SU-DHL-6 (cell line): ENCODE results near the gene MBLAC2.

ENCODE experiments used
- H2AFZ ChIP-seq: fragments of 200-600 bp; sonication (generic); 2 replicates; pipeline ENCODE4 v1.6.1; 2014; ENCODE audit warnings: low read depth, mild to moderate bottlenecking, moderate library complexity, mixed read lengths, antibody characterized with exemption, low read length; ENCODE audit not compliant: severe bottlenecking
- H3F3A ChIP-seq: fragments of 200-600 bp; shearing (Covaris generic); 2 replicates; pipeline ENCODE4 v1.6.0; 2016; ENCODE audit warnings: antibody characterized with exemption, mild to moderate bottlenecking; ENCODE audit not compliant: insufficient read depth
- H3K27ac ChIP-seq: fragments of 200-600 bp; sonication (generic); 2 replicates; pipeline ENCODE4 v1.5.1; 2016; ENCODE audit warnings: low read depth, mild to moderate bottlenecking, low read length, moderate library complexity, mixed read lengths
- H3K27me3 ChIP-seq: fragments of 200-600 bp; sonication (generic), shearing (Covaris generic); 2 replicates; pipeline ENCODE4 v1.6.0; 2014; ENCODE audit warnings: mild to moderate bottlenecking, low read length
- H3K36me3 ChIP-seq: fragments of 200-600 bp; sonication (generic); 2 replicates; pipeline ENCODE4 v1.6.1; 2014; ENCODE audit warnings: mild to moderate bottlenecking, low read length, mixed read lengths
- H3K4me2 ChIP-seq: fragments of 300-600, 200-600 bp; shearing (Covaris generic), sonication (generic); 2 replicates; pipeline ENCODE4 v1.6.0; 2014; ENCODE audit warnings: low read length, low read depth, mild to moderate bottlenecking; ENCODE audit not compliant: poor library complexity, severe bottlenecking
- H3K4me3 ChIP-seq: fragments of 200-600 bp; sonication (generic); 2 replicates; pipeline ENCODE4 v1.5.1; 2014; ENCODE audit warnings: antibody characterized with exemption, low read length, mild to moderate bottlenecking, mixed read lengths; ENCODE audit not compliant: insufficient read depth, poor library complexity, severe bottlenecking
- H3K79me2 ChIP-seq: fragments of 200-600 bp; sonication (generic); 2 replicates; pipeline ENCODE4 v1.6.1; 2014; ENCODE audit warnings: mild to moderate bottlenecking, low read length, moderate library complexity; ENCODE audit not compliant: insufficient read depth
- H3K9ac ChIP-seq: fragments of 200-600 bp; sonication (generic); 2 replicates; pipeline ENCODE4 v1.7.0; 2014; ENCODE audit warnings: mild to moderate bottlenecking, low read length
- H3K9me2 ChIP-seq: fragments of 200-600 bp; sonication (generic); replicated peaks from 2 replicates; pipeline ENCODE4 v1.6.1; 2014; ENCODE audit warnings: low read length; ENCODE audit not compliant: insufficient read depth
- H3K9me3 ChIP-seq: fragments of 200-600 bp; sonication (generic); 2 replicates; pipeline ENCODE4 v1.6.1; 2014; ENCODE audit warnings: low read length, mixed read lengths; ENCODE audit not compliant: insufficient read depth
- H4K20me1 ChIP-seq: fragments of 200-600 bp; sonication (generic); 2 replicates; pipeline ENCODE4 v1.6.1; 2014; ENCODE audit warnings: low read depth, mild to moderate bottlenecking, antibody characterized with exemption, low read length, moderate library complexity, mixed read lengths
- CTCF ChIP-seq: fragments of 200-600 bp; sonication (generic); IDR thresholded peaks from one replicate; pipeline ENCODE4 v1.5.1; 2017; ENCODE audit warnings: antibody characterized with exemption, mild to moderate bottlenecking, low read length, moderate library complexity; ENCODE audit not compliant: insufficient read depth, poor library complexity, severe bottlenecking
- EZH2phosphoT487 ChIP-seq: fragments of 200-600 bp; sonication (generic), shearing (Covaris generic); conservative IDR thresholded peaks from 2 replicates; pipeline ENCODE4 v1.6.1; 2018; ENCODE audit warnings: mild to moderate bottlenecking, antibody characterized with exemption, low read length, moderate library complexity, mixed read lengths

MBLAC2 gene

GRCh38 chr5:90514520-90514919 lies 39.9 kb upstream of the MBLAC2 start:
- Histone ChIP-seq H3K9me2 (no peaks in the 10 kb centered on the region), H3K27me3 (no peaks in the 10 kb centered on the region), H3K4me2 (no peak overlapping the region), H3K79me2 (no peaks in the 10 kb centered on the region), H3K27ac (no peak overlapping the region), H3K4me3 (no peak overlapping the region), H4K20me1 (no peaks in the 10 kb centered on the region), H3K36me3 (peaks cover 13% of the 10 kb centered on the region), H3K9ac (no peak overlapping the region), H3F3A (peaks cover 22% of the 10 kb centered on the region; the same call in 1 of the 2 replicates), H3K9me3 (no peaks in the 10 kb centered on the region), H2AFZ (no peak overlapping the region)
- TF ChIP-seq CTCF (no peak), EZH2phosphoT487 (no peak)

- peaks cover 8% of the 10 kb centered on the region; the same call in 1 of the 2 replicates for H3K36me3 ChIP-seq
- no peak overlapping the region for H3K4me2 ChIP-seq
- no peak overlapping the region for H2AFZ ChIP-seq
Measured at GRCh38 chr5:90510438-90510837, 35.9 kb upstream of the MBLAC2 start.

GRCh38 chr5:90506221-90506620 lies 31.6 kb upstream of the MBLAC2 start:
- no peak overlapping the region for H3K27ac ChIP-seq

More at GRCh38 chr5:90510438-90510837, 35.9 kb upstream of the MBLAC2 start:
- Histone ChIP-seq H3K79me2 (no peaks in the 10 kb centered on the region), H3F3A (peaks cover 10% of the 10 kb centered on the region; the same call in 1 of the 2 replicates), H3K27ac (no peak overlapping the region), H3K4me3 (no peak overlapping the region), H3K27me3 (no peaks in the 10 kb centered on the region), H3K9me3 (no peaks in the 10 kb centered on the region), H3K9me2 (no peaks in the 10 kb centered on the region), H4K20me1 (no peaks in the 10 kb centered on the region), H3K9ac (no peak overlapping the region)
- TF ChIP-seq CTCF (no peak), EZH2phosphoT487 (no peak)

More at GRCh38 chr5:90506221-90506620, 31.6 kb upstream of the MBLAC2 start:
- Histone ChIP-seq H3K36me3 (peaks cover 16% of the 10 kb centered on the region; the same call in 1 of the 2 replicates), H3K79me2 (no peaks in the 10 kb centered on the region), H3K27me3 (no peaks in the 10 kb centered on the region), H3K4me3 (no peak overlapping the region), H3K9me2 (no peaks in the 10 kb centered on the region), H3K4me2 (no peak overlapping the region), H3K9ac (no peak overlapping the region), H3F3A (peaks cover 3% of the 10 kb centered on the region; the same call in 1 of the 2 replicates), H3K9me3 (no peaks in the 10 kb centered on the region), H2AFZ (no peak overlapping the region), H4K20me1 (no peaks in the 10 kb centered on the region)
- TF ChIP-seq CTCF, result no peak
- TF ChIP-seq EZH2phosphoT487, result no peak
